ENCODE results near the gene STK32B.

DNA sequence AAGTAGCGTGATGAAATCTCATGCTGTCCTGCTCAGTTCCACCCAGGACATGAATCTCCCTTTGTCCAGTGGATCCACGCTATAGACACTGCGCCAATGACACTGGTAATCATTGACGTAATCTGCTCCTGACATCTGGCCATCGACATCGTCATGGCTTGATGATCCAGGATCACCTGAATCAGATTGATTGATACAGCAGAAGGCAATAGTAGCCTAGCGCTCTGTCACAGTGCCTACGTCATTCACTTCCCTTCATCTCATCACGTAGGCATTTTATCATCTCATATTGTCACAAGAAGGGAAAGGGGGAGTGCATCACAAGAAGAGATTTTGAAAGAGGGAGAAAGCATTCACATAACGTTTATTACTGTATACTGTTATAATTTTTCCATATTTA, 68.8 kb downstream of the STK32B start:
- TF ChIP-seq, protein P1, sequence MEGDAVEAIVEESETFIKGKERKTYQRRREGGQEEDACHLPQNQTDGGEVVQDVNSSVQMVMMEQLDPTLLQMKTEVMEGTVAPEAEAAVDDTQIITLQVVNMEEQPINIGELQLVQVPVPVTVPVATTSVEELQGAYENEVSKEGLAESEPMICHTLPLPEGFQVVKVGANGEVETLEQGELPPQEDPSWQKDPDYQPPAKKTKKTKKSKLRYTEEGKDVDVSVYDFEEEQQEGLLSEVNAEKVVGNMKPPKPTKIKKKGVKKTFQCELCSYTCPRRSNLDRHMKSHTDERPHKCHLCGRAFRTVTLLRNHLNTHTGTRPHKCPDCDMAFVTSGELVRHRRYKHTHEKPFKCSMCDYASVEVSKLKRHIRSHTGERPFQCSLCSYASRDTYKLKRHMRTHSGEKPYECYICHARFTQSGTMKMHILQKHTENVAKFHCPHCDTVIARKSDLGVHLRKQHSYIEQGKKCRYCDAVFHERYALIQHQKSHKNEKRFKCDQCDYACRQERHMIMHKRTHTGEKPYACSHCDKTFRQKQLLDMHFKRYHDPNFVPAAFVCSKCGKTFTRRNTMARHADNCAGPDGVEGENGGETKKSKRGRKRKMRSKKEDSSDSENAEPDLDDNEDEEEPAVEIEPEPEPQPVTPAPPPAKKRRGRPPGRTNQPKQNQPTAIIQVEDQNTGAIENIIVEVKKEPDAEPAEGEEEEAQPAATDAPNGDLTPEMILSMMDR (IDR thresholded peaks at IDR 0.05): no peak
- no peak for TF ChIP-seq ZFX (IDR thresholded peaks at IDR 0.05; ENCODE audit: borderline replicate concordance)

Data from 22Rv1 (cell line).